Keratinocyte (primary cell): Measurements from ENCODE around the gene TENT4A. TPM values are rescaled to one million over a fixed set of nuclear protein-coding genes. Genes with fewer than 3 reads are reported as not detected.

Experiments used
- DNase-seq: peaks from one replicate; pipeline ENCODE4 v3.0.0-alpha.2; 2011; ENCODE audit warnings: low read depth, missing footprints, low spot score
- FAIRE-seq: peaks from 2 replicates; lab custom pipeline; 2011; peaks lifted over from hg19 to GRCh38; lab: Jason Lieb, UNC
- H2AFZ ChIP-seq: 2 replicates; pipeline ENCODE4 v1.6.0; 2012; ENCODE audit warnings: low read length, control low read depth, inconsistent platforms; ENCODE audit not compliant: control insufficient read depth
- H3K27ac ChIP-seq: 2 replicates; pipeline ENCODE4 v1.5.1; 2011; ENCODE audit warnings: low read length; ENCODE audit not compliant: control insufficient read depth, insufficient read depth
- H3K27me3 ChIP-seq: 3 replicates; pipeline ENCODE4 v1.6.0; 2011; ENCODE audit warnings: low read length; ENCODE audit not compliant: control insufficient read depth, insufficient read depth; ENCODE audit errors: extremely low read depth
- H3K36me3 ChIP-seq, 2 experiments: 2 replicates in 1 of 2; 3 replicates in 1 of 2; pipeline ENCODE4 v1.5.1; 2011; ENCODE audit warnings: low read length in 2 of 2, mild to moderate bottlenecking in 1 of 2; ENCODE audit not compliant: control insufficient read depth in 2 of 2, insufficient read depth in 2 of 2; ENCODE audit errors: extremely low read depth in 1 of 2
- H3K4me1 ChIP-seq: 3 replicates; pipeline ENCODE4 v1.5.1; 2011; ENCODE audit warnings: low read length; ENCODE audit not compliant: control insufficient read depth, insufficient read depth; ENCODE audit errors: extremely low read depth
- H3K4me2 ChIP-seq: 3 replicates; pipeline ENCODE4 v1.6.0; 2011; ENCODE audit warnings: low read depth, low read length; ENCODE audit not compliant: control insufficient read depth, insufficient read depth; ENCODE audit errors: extremely low read depth
- H3K4me3 ChIP-seq, 3 experiments: fragments of 200-600 bp in 1 of 3; sonication (generic) in 1 of 3; 2 replicates in 2 of 3; 3 replicates in 1 of 3; pipeline ENCODE4 v1.5.1; 2011 to 2016; ENCODE audit warnings: low read length in 3 of 3, mild to moderate bottlenecking in 3 of 3, control low read depth in 2 of 3, inconsistent platforms in 1 of 3, low read depth in 1 of 3, mixed read lengths in 1 of 3, mixed run types in 1 of 3, moderate library complexity in 1 of 3; ENCODE audit not compliant: control insufficient read depth in 2 of 3, insufficient read depth in 2 of 3; ENCODE audit errors: extremely low read depth in 1 of 3
- H3K79me2 ChIP-seq: 2 replicates; pipeline ENCODE4 v1.6.0; 2012; ENCODE audit warnings: low read length; ENCODE audit not compliant: control insufficient read depth, insufficient read depth
- H3K9ac ChIP-seq: 3 replicates; pipeline ENCODE4 v1.6.0; 2011; ENCODE audit warnings: low read length; ENCODE audit not compliant: control insufficient read depth, insufficient read depth; ENCODE audit errors: extremely low read depth
- H3K9me1 ChIP-seq: 3 replicates; pipeline ENCODE4 v1.6.0; 2011; ENCODE audit warnings: low read length; ENCODE audit not compliant: control insufficient read depth, insufficient read depth; ENCODE audit errors: extremely low read depth
- H3K9me3 ChIP-seq: 2 replicates; pipeline ENCODE4 v1.5.1; 2012; ENCODE audit warnings: low read depth, low read length; ENCODE audit not compliant: control insufficient read depth
- H4K20me1 ChIP-seq: 3 replicates; pipeline ENCODE4 v1.6.0; 2011; ENCODE audit warnings: low read length; ENCODE audit not compliant: control insufficient read depth, insufficient read depth; ENCODE audit errors: extremely low read depth
- CTCF ChIP-seq, 3 experiments: IDR thresholded peaks in 1 of 3; conservative IDR thresholded peaks in 1 of 3; optimal IDR thresholded peaks in 1 of 3; 2 replicates in 2 of 3; 3 replicates in 1 of 3; pipeline versions ENCODE3 to v1.5.1; 2011; ENCODE audit warnings: low read length in 3 of 3, mild to moderate bottlenecking in 3 of 3, moderate library complexity in 2 of 3, control low read depth in 1 of 3, inconsistent platforms in 1 of 3; ENCODE audit not compliant: insufficient read depth in 2 of 3; ENCODE audit errors: extremely low read depth in 1 of 3
- EZH2 ChIP-seq: IDR thresholded peaks from one replicate; pipeline ENCODE4 v1.6.1; 2012; ENCODE audit warnings: inconsistent platforms, mild to moderate bottlenecking, low read length, moderate library complexity
- dilution Hi-C: fragments of 300-500 bp; cut with MboI; formaldehyde crosslinking; loops from one replicate; pipeline ENCODE4 v1.7.0; 2020; ENCODE audit warnings: low sequenced_read_pairs; ENCODE audit not compliant: extremely low pct_ligation_motif_present
- polyA plus RNA-seq, 5 experiments: library from polyadenylated mRNA; depleted of rRNA in 3 of 5; stranded (reverse) in 3 of 5; stranded (forward) in 1 of 5; unstranded in 1 of 5; fragments of >200 nt; gene quantifications; 1 replicate in 1 of 5; 2 replicates in 3 of 5; 3 replicates in 1 of 5; pipeline versions ENCODE4 v1.2.1 to v1.2.3, GENCODE V29; 2011 to 2012; ENCODE audit warnings: missing spikeins in 2 of 5, low read depth in 1 of 5, low replicate concordance in 1 of 5

The TENT4A gene
- polyA plus RNA-seq, 1 donor (not counting 4 experiments of a cell fraction or from before 2014, with no cell fraction given), result 5.9 TPM

- dilution Hi-C loops, result no loop called here
- no peak for FAIRE-seq
These were observed 31.0 kb upstream of the TENT4A start for GRCh38 chr5:6682239-6682638.

GRCh38 chr5:6683241-6683640 is 30.0 kb upstream of the TENT4A start:
- Histone ChIP-seq H3K27me3 (no peaks in the 10 kb centered on the region), H3K9me1 (no peaks in the 10 kb centered on the region), H3K9me3 (no peaks in the 10 kb centered on the region), H3K4me2 (no peak overlapping the region), H2AFZ (no peak overlapping the region), H3K27ac (no peak overlapping the region), H3K79me2 (no peaks in the 10 kb centered on the region), H3K4me3 (no peak overlapping the region), H3K9ac (no peak overlapping the region), H3K4me1 (no peaks in the 10 kb centered on the region), H3K36me3 (no peaks in the 10 kb centered on the region), H4K20me1 (no peaks in the 10 kb centered on the region)
- FAIRE-seq (no peak), DNase-seq (no peak)
- dilution Hi-C loops, result no loop called here
- TF ChIP-seq CTCF (optimal IDR thresholded peaks at IDR 0.05 in 1 of 3, IDR thresholded peaks at IDR 0.05 in 1 of 3, conservative IDR thresholded peaks at IDR 0.05 in 1 of 3; ENCODE audit: extremely low read depth in 1 of 3, insufficient read depth in 2 of 3, low read length in 3 of 3), result no peak

More at GRCh38 chr5:6682239-6682638, 31.0 kb upstream of the TENT4A start:
- H3K36me3 ChIP-seq, result peaks cover 0 to 3% of the 10 kb centered on the region in 2 experiments
- no peak overlapping the region for H3K4me3 ChIP-seq
- TF ChIP-seq EZH2, result no peak
- no peak for TF ChIP-seq CTCF (optimal IDR thresholded peaks at IDR 0.05 in 1 of 3, IDR thresholded peaks at IDR 0.05 in 1 of 3, conservative IDR thresholded peaks at IDR 0.05 in 1 of 3; ENCODE audit: extremely low read depth in 1 of 3, insufficient read depth in 2 of 3, low read length in 3 of 3)
- no peaks in the 10 kb centered on the region for H3K9me3 ChIP-seq
- no peak overlapping the region for H3K27ac ChIP-seq
- H3K79me2 ChIP-seq, result no peaks in the 10 kb centered on the region
- H3K4me2 ChIP-seq, result no peak overlapping the region
- H2AFZ ChIP-seq, result no peak overlapping the region
- no peaks in the 10 kb centered on the region for H4K20me1 ChIP-seq
- H3K9ac ChIP-seq, result no peak overlapping the region
- no peaks in the 10 kb centered on the region for H3K4me1 ChIP-seq
- no peaks in the 10 kb centered on the region for H3K27me3 ChIP-seq
- no peak for DNase-seq
- no peaks in the 10 kb centered on the region for H3K9me1 ChIP-seq
